HL-60/S4 treated with phorbol 12-myristate 13-acetate at 8.2 ng/mL for 4 days and 3 days (cell line): ENCODE measurements around the gene MYO15A.
"Not testable (repeated sequence)": the region's sequence is repeated elsewhere in the genome, so short reads cannot be mapped to it uniquely, and the experiment has no call there.

Experiments
- in situ Hi-C: fragments of 300-500 bp; cut with MboI; formaldehyde crosslinking; loops from 2 replicates; pipeline ENCODE4 v1.15.0; 2022; ENCODE audit warnings: low sequenced_read_pairs

The MYO15A gene

DNA sequence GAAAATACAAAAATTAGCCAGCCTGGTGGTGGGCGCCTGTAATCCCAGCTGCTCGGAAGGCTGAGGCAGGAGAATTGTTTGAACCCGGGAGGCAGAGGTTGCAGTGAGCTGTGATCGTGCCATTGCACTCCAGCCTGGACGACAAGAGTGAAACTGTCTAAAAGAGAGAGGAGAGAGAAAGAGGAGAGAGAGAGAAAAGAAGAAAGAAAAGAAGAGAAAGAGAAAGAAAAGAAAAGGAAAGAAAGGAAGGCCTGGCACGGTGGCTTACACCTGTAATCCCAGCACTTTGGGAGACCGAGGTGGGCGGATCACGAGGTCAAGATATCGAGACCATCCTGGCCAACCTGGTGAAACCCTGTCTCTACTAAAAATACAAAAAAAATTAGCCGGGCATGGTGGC lies 108.3 kb downstream of the MYO15A start:
- in situ Hi-C loops: not testable (repeated sequence)

DNA sequence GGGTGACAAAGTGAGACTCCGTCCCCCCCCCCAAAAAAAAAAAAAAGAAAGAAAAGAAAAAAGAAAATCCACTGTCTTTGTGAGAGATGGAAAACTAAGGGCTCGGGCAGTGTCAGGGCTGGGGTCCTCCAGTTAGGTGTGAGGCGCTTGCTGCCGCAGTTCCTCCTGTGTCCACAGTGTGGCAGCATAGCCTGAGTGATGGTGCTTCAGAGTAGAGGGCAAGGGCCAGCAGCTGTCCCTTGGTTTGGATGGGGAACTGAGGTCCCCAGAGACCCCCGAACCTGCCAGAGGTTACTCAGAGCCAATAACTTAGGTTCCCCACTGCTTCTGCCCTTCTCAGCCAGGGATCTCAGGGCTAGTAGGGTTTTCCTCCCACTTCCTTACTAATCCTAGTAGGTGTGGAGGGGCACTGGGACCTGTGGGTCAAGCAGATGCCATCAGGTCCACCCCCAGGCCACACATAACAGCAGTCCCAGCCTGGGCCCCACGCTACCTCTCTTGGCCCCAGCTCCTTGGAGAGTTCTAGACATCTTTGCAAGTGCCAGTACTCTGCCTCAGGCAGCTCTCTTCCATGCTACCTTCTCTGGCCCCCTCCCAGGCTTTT lies 109.0 kb downstream of the MYO15A start:
- in situ Hi-C loops: no loop called here

DNA sequence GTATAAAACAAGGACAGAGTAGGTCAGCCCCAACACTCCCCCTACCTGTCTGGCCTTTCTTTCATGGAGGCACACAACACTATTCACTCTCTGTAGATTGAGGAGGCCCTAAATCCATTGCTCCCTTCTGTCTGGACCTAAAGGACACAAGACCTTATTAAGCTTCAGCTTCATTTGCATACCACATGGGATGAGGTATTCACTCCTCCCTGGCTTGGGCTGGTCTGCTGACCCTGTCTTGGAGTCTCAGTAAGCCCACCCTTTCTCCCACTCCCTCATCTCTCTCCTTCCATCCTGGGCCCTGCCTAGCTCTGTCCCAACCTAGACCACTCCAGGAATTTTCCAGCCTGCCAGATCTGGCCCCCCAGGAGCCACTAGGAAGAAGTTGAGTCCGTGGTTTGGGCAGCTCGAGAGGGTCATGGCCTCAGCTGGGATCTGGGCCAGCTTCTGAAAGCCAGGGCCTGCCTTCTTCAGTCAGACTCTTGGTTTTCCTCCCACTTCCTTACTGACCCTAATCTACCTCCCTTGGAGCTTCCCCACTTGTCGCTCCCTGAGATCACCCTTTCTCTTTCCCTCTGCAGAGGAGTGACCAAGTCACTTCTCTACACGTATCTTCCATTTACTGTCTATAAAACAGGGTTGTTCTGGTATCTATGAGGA lies 110.3 kb downstream of the MYO15A start:
- in situ Hi-C loops: no loop called here

DNA sequence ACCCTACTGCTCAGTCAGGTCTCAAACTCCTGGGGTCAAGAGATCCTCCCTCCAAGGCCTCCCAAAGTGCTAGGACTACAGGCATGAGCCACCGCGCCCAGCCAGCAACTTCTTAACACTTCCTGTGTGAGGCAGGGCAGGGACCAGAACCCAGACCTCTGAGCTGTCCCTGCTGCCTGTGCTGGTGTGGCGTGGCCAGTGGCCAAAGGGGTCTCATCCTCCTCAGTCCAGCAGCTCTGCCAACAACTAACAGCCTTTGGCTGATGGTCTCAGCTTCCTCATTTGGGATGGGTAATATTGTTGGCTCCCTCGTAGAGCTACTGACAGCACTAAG lies 115.5 kb downstream of the MYO15A start:
- in situ Hi-C loops: no loop called here

DNA sequence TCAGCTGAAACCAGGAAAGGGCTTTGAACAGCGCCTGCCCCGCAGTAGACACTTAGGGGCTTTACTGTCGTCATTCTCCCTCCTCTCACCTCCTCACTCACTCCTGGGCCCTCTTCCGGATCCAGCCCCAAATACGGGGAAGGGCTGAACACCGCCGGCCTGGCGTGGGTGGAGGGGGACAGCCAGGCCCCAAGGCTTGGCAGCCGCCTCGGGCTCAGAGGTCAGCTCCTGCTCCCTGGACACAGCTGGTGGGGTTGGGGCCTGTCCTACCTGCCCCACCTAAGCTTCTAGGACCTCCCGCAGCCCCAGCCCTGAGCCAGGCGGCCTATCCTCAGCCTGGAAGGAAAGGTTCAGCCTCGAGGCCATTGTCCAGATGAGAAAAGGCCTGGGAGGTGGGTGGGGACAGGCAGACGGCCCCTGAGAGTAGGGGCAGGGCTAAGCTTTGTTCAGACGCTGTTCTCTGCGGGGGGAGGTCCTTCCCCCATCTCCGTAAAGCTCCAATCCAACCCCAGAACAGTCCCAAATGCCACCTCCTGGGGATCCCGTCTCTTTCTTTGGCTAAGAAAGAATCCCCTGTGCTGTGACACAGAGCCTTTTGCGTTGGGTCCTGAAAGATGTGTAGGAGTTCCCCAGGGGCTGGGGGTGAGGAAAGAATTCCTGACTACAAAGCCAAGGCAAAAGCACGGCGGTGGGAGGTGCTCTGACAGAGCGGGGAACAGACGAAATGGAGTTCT lies 116.0 kb downstream of the MYO15A start:
- in situ Hi-C loops: no loop called here

DNA sequence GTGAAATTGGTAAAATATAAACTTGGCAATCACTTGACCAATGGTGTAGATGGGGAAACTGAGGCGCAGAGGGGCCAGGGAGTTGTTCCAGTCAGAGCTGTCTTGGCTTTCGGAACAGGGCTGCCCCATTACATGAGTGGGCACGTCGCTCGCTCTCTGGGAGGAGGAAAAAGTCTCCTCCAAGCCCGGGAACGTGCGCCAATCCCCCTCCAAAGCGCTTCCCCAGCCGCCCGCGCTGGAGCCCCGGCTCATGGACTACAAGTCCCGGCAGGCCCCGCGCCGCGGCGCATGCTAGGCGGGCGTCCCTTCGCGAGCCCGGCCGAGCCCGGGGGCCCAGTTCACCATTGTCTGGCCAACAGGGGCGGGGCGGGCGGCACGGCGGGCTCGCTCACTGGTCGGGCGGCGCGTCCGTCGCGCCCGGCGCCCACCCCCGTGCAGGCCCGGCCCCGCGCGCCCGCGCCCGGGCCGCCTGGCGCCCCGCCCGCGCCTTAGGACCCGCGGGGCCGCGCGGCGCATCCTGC lies 116.6 kb downstream of the MYO15A start, which contains the start of gene LLGL1:
Gene LLGL1, plus strand, starts transcription at position 515 of the 521 bp plus-strand sequence. CDS start 48 bp downstream, outside the sequence.
- in situ Hi-C loops: no loop called here

DNA sequence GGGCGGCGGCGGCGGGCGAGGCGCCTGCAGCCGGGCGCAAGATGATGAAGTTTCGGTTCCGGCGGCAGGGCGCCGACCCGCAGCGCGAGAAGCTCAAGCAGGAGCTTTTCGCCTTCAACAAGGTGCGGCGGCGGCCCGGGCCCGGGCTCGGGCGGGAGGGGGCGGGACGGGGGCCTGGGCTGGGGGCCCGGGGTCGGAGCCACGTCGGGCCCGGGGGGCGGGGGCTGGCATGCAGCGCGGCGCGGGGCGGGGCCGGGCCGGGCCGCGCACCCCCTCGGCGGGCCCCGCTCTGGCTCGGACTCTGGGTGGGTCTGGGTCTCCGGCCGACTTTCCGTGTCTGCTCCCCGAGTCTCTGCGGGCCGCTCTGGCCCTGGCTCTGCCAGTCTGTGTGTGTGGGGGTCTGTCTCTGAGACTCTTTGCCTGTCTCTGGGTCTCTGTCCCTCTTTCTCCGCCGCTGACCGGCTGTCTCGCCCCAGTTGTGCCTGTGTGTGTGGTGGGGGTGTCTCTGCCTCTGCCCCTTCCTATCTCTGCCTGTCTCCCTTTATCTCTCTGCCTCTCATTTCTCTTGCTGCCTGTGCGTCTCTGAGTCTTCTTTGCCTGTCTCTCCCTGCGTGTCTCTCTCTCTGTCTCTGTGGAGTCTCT lies 117.2 kb downstream of the MYO15A start:
- in situ Hi-C loops: no loop called here

DNA sequence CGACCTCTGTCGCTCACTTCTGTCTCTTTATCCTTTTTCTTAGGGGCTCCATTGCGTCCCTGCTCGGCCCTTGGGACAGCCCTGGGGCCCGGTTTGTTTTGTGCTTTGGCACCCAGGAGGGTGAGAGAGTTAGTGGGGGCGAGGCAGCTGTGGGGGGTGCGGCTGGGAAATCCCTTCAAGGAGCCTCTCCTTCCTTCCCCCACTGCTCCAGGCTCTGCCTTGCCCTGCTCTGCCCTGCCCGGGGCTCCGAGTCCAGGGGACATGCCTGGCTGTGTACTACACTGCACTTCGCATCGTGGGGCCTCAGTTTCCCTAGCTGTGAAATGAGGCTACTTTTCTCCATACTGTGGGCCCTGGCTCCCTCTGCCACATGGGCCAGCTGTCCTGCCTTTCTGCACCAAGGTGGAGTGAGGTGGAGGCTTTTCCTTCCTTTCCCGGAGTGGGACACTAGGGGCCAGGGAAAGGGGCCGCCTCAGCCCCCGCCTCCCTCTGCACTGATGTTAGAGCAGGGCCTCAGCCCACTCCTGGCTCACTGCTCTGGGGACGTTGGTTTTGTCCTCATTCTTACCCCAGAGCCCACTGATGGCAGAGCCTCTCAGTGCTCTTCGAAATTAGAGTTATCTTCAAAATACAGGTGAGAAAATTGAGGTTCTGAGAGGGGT lies 117.9 kb downstream of the MYO15A start:
- in situ Hi-C loops: no loop called here

DNA sequence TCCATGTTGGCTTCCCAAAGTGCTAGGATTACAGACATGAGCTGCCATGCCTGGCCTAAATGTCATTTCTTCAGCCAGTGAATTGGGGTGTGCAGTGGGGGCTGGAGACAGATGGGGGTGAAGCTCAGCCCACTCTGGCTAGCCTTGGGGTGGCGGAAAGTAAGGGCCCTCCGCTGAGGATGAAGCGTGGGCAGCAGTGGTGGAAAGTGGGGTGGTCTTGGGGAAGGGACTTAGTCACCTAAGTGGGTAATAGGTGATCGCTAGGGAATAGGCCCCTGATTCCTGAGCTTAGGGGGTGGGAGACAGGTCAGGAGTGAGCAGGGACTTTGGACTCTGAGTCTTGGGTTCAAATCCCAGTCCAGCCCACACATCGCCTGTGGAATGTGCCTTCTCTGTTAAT lies 119.1 kb downstream of the MYO15A start:
- in situ Hi-C loops: no loop called here

DNA sequence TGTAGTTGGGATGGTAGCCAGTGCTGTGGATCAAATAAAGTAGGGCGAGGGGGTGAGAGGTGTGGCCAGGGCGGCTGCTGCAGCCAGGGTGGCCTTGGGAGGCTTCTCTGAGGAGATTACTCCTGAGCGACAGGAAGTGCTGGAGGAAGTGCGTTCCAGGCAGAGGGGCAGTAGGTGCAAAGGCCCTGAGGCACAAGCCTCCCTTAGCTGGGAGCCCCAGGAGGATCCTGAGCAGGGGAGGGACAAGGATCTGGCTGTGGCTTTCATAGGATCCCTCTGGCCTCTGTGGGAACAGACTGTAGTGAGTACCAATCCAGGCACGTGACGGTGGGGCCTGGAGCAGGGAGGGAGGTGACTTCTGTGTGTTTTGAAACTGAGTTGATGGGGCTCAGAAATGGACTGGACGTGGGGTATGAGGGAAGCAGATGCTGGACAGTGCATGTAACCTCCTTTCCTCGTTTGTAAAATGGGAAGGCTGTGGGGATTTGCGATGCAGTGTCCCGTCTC lies 119.7 kb downstream of the MYO15A start:
- in situ Hi-C loops: no loop called here

DNA sequence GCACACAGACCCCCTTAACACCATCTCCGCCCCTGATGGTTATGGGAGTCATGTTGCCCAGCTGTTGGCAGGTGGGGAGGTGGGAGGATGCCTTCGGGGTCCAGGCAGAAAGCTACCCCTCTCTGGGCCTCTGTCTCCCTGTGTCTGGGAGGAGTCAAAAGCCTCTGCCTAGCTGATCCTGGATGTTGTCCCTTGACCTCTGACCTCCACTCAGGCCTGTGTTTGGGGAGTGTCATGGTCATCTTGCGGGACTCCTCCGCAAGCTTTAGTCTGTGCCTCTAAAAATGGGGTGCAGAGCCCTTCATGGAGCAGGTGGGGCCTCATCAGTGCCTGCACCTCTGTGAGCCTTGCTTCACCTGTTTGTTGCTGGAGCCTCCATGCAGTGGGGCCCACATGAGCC lies 120.7 kb downstream of the MYO15A start:
- in situ Hi-C loops: no loop called here
